ENCODE data around the gene CACHD1.

Gene CACHD1

DNA sequence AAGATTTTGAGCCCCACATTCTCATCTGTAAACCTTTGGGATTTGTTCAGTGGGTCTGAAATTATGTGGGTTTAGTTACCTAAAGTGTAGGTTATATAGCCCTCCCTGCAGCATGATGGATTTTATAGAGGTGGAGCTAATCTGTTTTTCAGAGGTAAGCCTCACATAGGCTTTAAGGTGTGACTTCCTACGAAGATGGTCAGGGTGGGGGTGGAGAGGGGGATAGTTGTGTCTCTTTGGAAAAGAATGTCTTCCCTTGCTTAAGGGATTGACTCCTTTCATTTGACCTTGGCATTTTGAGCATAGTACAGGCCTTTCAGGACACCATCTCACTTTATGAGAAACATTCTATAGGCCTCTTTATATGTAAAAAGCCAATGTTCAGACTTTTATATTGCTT lies 3.4 kb downstream of the CACHD1 start:
- no peak overlapping the region for H3K4me3 ChIP-seq (ENCODE audit: low read depth, low read length)
- DNase-seq (ENCODE audit: low read depth): no peak
- TF ChIP-seq MAX (IDR thresholded peaks at IDR 0.05; ENCODE audit: low read depth, low read length) (no peak), POLR2A (IDR thresholded peaks at IDR 0.05; ENCODE audit: extremely low read depth, insufficient read length) (no peak), MYC (IDR thresholded peaks at IDR 0.05; ENCODE audit: low read depth, low read length) (no peak)
- TF ChIP-seq, protein P1, sequence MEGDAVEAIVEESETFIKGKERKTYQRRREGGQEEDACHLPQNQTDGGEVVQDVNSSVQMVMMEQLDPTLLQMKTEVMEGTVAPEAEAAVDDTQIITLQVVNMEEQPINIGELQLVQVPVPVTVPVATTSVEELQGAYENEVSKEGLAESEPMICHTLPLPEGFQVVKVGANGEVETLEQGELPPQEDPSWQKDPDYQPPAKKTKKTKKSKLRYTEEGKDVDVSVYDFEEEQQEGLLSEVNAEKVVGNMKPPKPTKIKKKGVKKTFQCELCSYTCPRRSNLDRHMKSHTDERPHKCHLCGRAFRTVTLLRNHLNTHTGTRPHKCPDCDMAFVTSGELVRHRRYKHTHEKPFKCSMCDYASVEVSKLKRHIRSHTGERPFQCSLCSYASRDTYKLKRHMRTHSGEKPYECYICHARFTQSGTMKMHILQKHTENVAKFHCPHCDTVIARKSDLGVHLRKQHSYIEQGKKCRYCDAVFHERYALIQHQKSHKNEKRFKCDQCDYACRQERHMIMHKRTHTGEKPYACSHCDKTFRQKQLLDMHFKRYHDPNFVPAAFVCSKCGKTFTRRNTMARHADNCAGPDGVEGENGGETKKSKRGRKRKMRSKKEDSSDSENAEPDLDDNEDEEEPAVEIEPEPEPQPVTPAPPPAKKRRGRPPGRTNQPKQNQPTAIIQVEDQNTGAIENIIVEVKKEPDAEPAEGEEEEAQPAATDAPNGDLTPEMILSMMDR (IDR thresholded peaks at IDR 0.05; ENCODE audit: low read depth, low read length): no peak

- no peak for DNase-seq (ENCODE audit: low read depth)
- TF ChIP-seq POLR2A (IDR thresholded peaks at IDR 0.05; ENCODE audit: extremely low read depth, insufficient read length) (no peak), MAX (IDR thresholded peaks at IDR 0.05; ENCODE audit: low read depth, low read length) (no peak), MYC (IDR thresholded peaks at IDR 0.05; ENCODE audit: low read depth, low read length) (no peak)
- TF ChIP-seq, protein P1 (IDR thresholded peaks at IDR 0.05; ENCODE audit: low read depth, low read length): no peak
- H3K4me3 ChIP-seq (ENCODE audit: low read depth, low read length): no peak overlapping the region
Measured at GRCh38 chr1:64474133-64474532, 4.2 kb downstream of the CACHD1 start.

- TF ChIP-seq MAX (IDR thresholded peaks at IDR 0.05; ENCODE audit: low read depth, low read length): no peak
- TF ChIP-seq MYC (IDR thresholded peaks at IDR 0.05; ENCODE audit: low read depth, low read length): no peak
- TF ChIP-seq, protein P1 (IDR thresholded peaks at IDR 0.05; ENCODE audit: low read depth, low read length): no peak
- no peak for TF ChIP-seq POLR2A (IDR thresholded peaks at IDR 0.05; ENCODE audit: extremely low read depth, insufficient read length)
- no peak for DNase-seq (ENCODE audit: low read depth)
- no peak overlapping the region for H3K4me3 ChIP-seq (ENCODE audit: low read depth, low read length)
Measured at GRCh38 chr1:64474665-64475439, 4.9 kb downstream of the CACHD1 start.

- no peak for DNase-seq (ENCODE audit: low read depth)
- TF ChIP-seq, protein P1 (IDR thresholded peaks at IDR 0.05; ENCODE audit: low read depth, low read length): no peak
- TF ChIP-seq MYC (IDR thresholded peaks at IDR 0.05; ENCODE audit: low read depth, low read length) (no peak), POLR2A (IDR thresholded peaks at IDR 0.05; ENCODE audit: extremely low read depth, insufficient read length) (no peak)
- no peak overlapping the region for H3K4me3 ChIP-seq (ENCODE audit: low read depth, low read length)
Measured at GRCh38 chr1:64476251-64476952, 6.5 kb downstream of the CACHD1 start.

DNA sequence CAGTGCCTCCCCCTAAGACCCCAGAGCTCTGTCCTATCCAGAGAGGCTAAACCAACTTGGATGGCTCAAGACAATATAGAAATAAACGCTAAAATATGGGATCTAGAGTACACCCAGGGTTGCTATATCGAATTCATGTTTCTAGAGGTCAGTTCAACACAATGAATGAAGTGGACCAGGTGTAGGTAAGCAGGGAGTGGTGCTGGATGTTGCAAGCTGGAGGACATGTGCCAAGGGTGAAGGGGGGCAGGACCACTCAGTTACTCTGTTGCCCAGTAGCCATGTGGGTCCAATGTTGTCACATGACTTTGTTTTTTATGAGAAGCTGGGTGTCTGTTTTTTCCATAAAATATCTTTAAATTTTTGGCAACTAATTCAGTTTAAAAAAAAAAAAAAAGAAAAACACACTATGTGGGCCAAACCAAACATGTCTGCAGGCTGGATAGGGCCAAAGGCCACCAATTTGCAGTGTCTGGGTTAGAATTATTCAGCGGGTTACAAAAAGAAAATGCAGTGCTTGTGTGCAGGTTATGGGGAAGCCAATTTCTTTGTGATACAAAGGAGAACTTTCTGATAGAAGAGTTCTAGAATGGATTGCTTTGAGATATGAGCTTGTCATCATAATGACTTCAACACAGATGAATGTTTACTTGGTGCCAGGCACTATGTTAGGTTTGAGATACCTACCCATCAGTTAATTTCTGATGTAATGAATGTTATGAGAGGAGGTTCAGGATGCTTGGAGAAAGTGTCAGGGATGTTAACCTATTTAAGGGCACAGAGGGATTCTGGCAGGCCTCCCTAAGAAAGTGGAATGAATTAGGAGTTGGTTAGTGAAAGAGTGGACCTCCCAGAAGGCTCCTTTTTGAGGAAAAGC lies 8.9 kb downstream of the CACHD1 start:
- TF ChIP-seq POLR2A (IDR thresholded peaks at IDR 0.05; ENCODE audit: extremely low read depth, insufficient read length) (no peak), MAX (IDR thresholded peaks at IDR 0.05; ENCODE audit: low read depth, low read length) (no peak), MYC (IDR thresholded peaks at IDR 0.05; ENCODE audit: low read depth, low read length) (no peak)
- TF ChIP-seq, protein P1 (IDR thresholded peaks at IDR 0.05; ENCODE audit: low read depth, low read length): no peak
- no peak overlapping the region for H3K4me3 ChIP-seq (ENCODE audit: low read depth, low read length)
- DNase-seq (ENCODE audit: low read depth): no peak

Data from NB4 (cell line).